ENCODE data around the gene AHRR. TPM values are rescaled to one million over a fixed set of nuclear protein-coding genes. Genes with fewer than 3 reads are reported as not detected.

Gene AHRR
- total and polyA plus RNA-seq, 10 of the 15 experiments (the other 5 are each of a cell fraction or from before 2014, with no cell fraction given) = 0.90 to 35.2 (median 19.2) TPM

GRCh38 chr5:403995-404394 lies 82.5 kb downstream of the AHRR start (continued):
- no peak for TF ChIP-seq E2F8 (IDR thresholded peaks at IDR 0.05; ENCODE audit: low read depth, partially characterized antibody)
- TF ChIP-seq BACH1 (IDR thresholded peaks at IDR 0.05; ENCODE audit: borderline replicate concordance) = no peak
- TF ChIP-seq NKRF (conservative IDR thresholded peaks at IDR 0.05) = no peak
- no peak for TF ChIP-seq IRF4 (IDR thresholded peaks at IDR 0.05; ENCODE audit: low read depth, low read length)
- no peak for TF ChIP-seq ZNF207 (IDR thresholded peaks at IDR 0.05; ENCODE audit: borderline replicate concordance)

GRCh38 chr5:404666-405241 lies 83.2 kb downstream of the AHRR start:
- Histone ChIP-seq H3K4me2 (ENCODE audit: control insufficient read depth, insufficient read depth) (no peak overlapping the region), H3K9ac (ENCODE audit: control insufficient read depth, insufficient read depth, low read length) (no peak overlapping the region), H3K9me3 (replicated peaks; ENCODE audit: control insufficient read depth, insufficient read depth, low read length) (peaks cover 5% of the 10 kb centered on the region; the same call in 2 of the 3 replicates), H3K79me2 (ENCODE audit: control insufficient read depth, insufficient read depth, low read length) (no peaks in the 10 kb centered on the region; the same call in 1 of the 2 replicates), H3K36me3 (ENCODE audit: control insufficient read depth in 2 of 2, insufficient read depth in 2 of 2, low read length in 1 of 2) (peaks cover 3 to 10% of the 10 kb centered on the region in 2 experiments; a peak in 3 of 4 replicates), H3K27ac (ENCODE audit: control insufficient read depth, insufficient read depth) (no peak overlapping the region), H3K4me3 (no peak overlapping the region), H3K27me3 (replicated peaks in 1 of 2; ENCODE audit: control insufficient read depth in 2 of 2, insufficient read depth in 2 of 2, low read length in 1 of 2) (no peaks in the 10 kb centered on the region), H4K20me1 (ENCODE audit: control insufficient read depth, insufficient read depth) (no peaks in the 10 kb centered on the region), H2AFZ (ENCODE audit: control insufficient read depth, low read depth, low read length) (no peak overlapping the region), H3K4me1 (ENCODE audit: control insufficient read depth, insufficient read depth, low read length) (peaks cover 39% of the 10 kb centered on the region)
- TF ChIP-seq E4F1 (IDR thresholded peaks at IDR 0.05; ENCODE audit: borderline replicate concordance, partially characterized antibody) = no peak
- WGBS (ENCODE audit: insufficient coverage, insufficient replicate concordance, low lambda C conversion rate, missing lambda C conversion rate) = 72% methylated on average over 12 of the region's 12 CpGs
- in situ Hi-C loops (cut with MboI) = no loop called here
- ChIA-PET RAD21 (ENCODE audit: unreplicated experiment) (interaction anchor here (1.1 to 2.6 kb wide), 3 partner anchors 20 to 88 kb away, joined by 3 to 9 read pairs (median 3); no protein-coding TSS in a partner anchor), SMC1A (ENCODE audit: uncharacterized antibody, unreplicated experiment) (interaction anchor here (1.2 to 1.7 kb wide), 3 partner anchors 9 to 36 kb away, joined by 3 to 7 read pairs (median 5); no protein-coding TSS in a partner anchor), CTCF (interaction anchor here (1.0 to 2.7 kb wide), 4 partner anchors 9 to 88 kb away, joined by 3 to 7 read pairs (median 3); no protein-coding TSS in a partner anchor), POLR2A (no interaction called here)
- ATAC-seq = no peak
- intact Hi-C loops (cut with micrococcal nuclease; ENCODE audit: unreplicated experiment) = no loop called here
- DNase-seq (ENCODE audit: low read depth, low spot score) = no peak
- BruUV-seq (replicated peaks) = no TSS peak
- no peak for FAIRE-seq

Measured in GM12878 (cell line).